GM12878 (cell line): ENCODE data around the gene RPL22L1.
"Not testable (repeated sequence)": the region's sequence is repeated elsewhere in the genome, so short reads cannot be mapped to it uniquely, and the experiment has no call there.

Experiments
- EED ChIP-seq: sonication (generic); IDR thresholded peaks from 2 replicates; pipeline ENCODE4 v1.6.1; 2016; ENCODE audit warnings: antibody characterized with exemption, low read depth
- EGR1 ChIP-seq, 2 experiments: IDR thresholded peaks; 1 replicate in 1 of 2; 2 replicates in 1 of 2; pipeline ENCODE4 v1.6.1; 2011 to 2012; ENCODE audit warnings: low read depth in 2 of 2, low read length in 2 of 2, borderline replicate concordance in 1 of 2, mild to moderate bottlenecking in 1 of 2, moderate library complexity in 1 of 2
- FOXK2 ChIP-seq: fragments of 450-650 bp; IDR thresholded peaks from 2 replicates; pipeline ENCODE4 v1.6.1; 2017; ENCODE audit warnings: mild to moderate bottlenecking, moderate library complexity
- JUND ChIP-seq: IDR thresholded peaks from 2 replicates; pipeline ENCODE4 v1.6.1; 2012; ENCODE audit warnings: low read depth, mild to moderate bottlenecking, low read length, improper control_type of control experiment, moderate library complexity
- MEF2B ChIP-seq: fragments of 450-650 bp; IDR thresholded peaks from 2 replicates; pipeline ENCODE4 v1.6.1; 2018; ENCODE audit warnings: mild to moderate bottlenecking, moderate library complexity; ENCODE audit not compliant: partially characterized antibody, poor library complexity, severe bottlenecking
- REST ChIP-seq: IDR thresholded peaks from 2 replicates; pipeline ENCODE4 v1.6.1; 2012; ENCODE audit warnings: mild to moderate bottlenecking, low read depth, low read length
- SMC3 ChIP-seq: IDR thresholded peaks from 2 replicates; pipeline ENCODE4 v1.6.1; 2011; ENCODE audit warnings: low read length, improper control_type of control experiment, borderline replicate concordance

GRCh38 chr3:170823562-170823961, 46.4 kb downstream of the RPL22L1 start:
- not testable (repeated sequence) for TF ChIP-seq FOXK2; EED; REST; SMC3; EGR1 (IDR thresholded peaks at IDR 0.05; ENCODE audit: borderline replicate concordance in 1 of 2, low read depth in 2 of 2, low read length in 2 of 2); MEF2B; JUND
